Mesenchymal stem cell (in vitro differentiated cells and primary cell): ENCODE results near the gene OR6S1.

ENCODE experiments used
- DNase-seq: peaks from one replicate; pipeline ENCODE4 v3.0.0-alpha.2; 2013
- H2AFZ ChIP-seq: one replicate; pipeline ENCODE4 v1.6.1; 2013; ENCODE audit warnings: low read depth, mild to moderate bottlenecking, control low read depth, inconsistent platforms, low read length, moderate library complexity
- H2AK5ac ChIP-seq: 2 replicates; pipeline ENCODE4 v1.6.1; 2013; ENCODE audit warnings: low read length, moderate library complexity, mild to moderate bottlenecking, inconsistent platforms; ENCODE audit not compliant: severe bottlenecking
- H2BK120ac ChIP-seq: one replicate; pipeline ENCODE4 v1.6.1; 2013; ENCODE audit warnings: low read depth, mild to moderate bottlenecking, inconsistent platforms, low read length, moderate library complexity
- H2BK12ac ChIP-seq, 2 experiments: one replicate each; pipeline ENCODE4 v1.6.1; 2013; ENCODE audit warnings: inconsistent platforms in 2 of 2, low read length in 2 of 2, mild to moderate bottlenecking in 2 of 2, moderate library complexity in 2 of 2, control low read depth in 1 of 2
- H2BK15ac ChIP-seq: one replicate; pipeline ENCODE4 v1.6.1; 2013; ENCODE audit warnings: mild to moderate bottlenecking, low read depth, inconsistent platforms; ENCODE audit not compliant: poor library complexity, severe bottlenecking
- H2BK5ac ChIP-seq: 2 replicates; pipeline ENCODE4 v1.6.1; 2013; ENCODE audit warnings: low read depth, mild to moderate bottlenecking, low read length, control low read depth, inconsistent platforms; ENCODE audit not compliant: poor library complexity, severe bottlenecking
- H3K14ac ChIP-seq, 2 experiments: one replicate each; pipeline ENCODE4 v1.6.1; 2013; ENCODE audit warnings: inconsistent platforms in 2 of 2, low read length in 2 of 2, control low read depth in 1 of 2, mild to moderate bottlenecking in 1 of 2, moderate library complexity in 1 of 2
- H3K18ac ChIP-seq, 2 experiments: one replicate each; pipeline ENCODE4 v1.6.1; 2013; ENCODE audit warnings: inconsistent platforms in 2 of 2, low read length in 2 of 2, control low read depth in 1 of 2, low read depth in 1 of 2, mild to moderate bottlenecking in 1 of 2
- H3K23ac ChIP-seq, 2 experiments: one replicate each; pipeline ENCODE4 v1.6.1; 2013; ENCODE audit warnings: inconsistent platforms in 2 of 2, low read length in 2 of 2, mild to moderate bottlenecking in 2 of 2, moderate library complexity in 2 of 2, control low read depth in 1 of 2
- H3K27ac ChIP-seq: 2 replicates; pipeline ENCODE4 v1.5.1; 2013; ENCODE audit warnings: mild to moderate bottlenecking, moderate library complexity, low read length, control low read depth, inconsistent platforms; ENCODE audit not compliant: poor library complexity, severe bottlenecking
- H3K27me3 ChIP-seq, 2 experiments: 2 replicates each; pipeline versions ENCODE4 v1.6.1 to v1.7.0; 2013; ENCODE audit warnings: low read length in 2 of 2, mild to moderate bottlenecking in 2 of 2, moderate library complexity in 2 of 2, control low read depth in 1 of 2, inconsistent platforms in 1 of 2; ENCODE audit not compliant: control insufficient read depth in 1 of 2, insufficient read depth in 1 of 2
- H3K36me3 ChIP-seq, 2 experiments: 2 replicates each; pipeline versions ENCODE4 v1.6.1 to v1.7.0; 2013; ENCODE audit warnings: low read length in 2 of 2, control low read depth in 1 of 2, inconsistent platforms in 1 of 2, low read depth in 1 of 2, mild to moderate bottlenecking in 1 of 2; ENCODE audit not compliant: insufficient read depth in 2 of 2, control insufficient read depth in 1 of 2
- H3K4ac ChIP-seq, 2 experiments: one replicate each; pipeline ENCODE4 v1.6.1; 2013; ENCODE audit warnings: inconsistent platforms in 2 of 2, low read length in 2 of 2, mild to moderate bottlenecking in 2 of 2, moderate library complexity in 2 of 2, control low read depth in 1 of 2, low read depth in 1 of 2
- H3K4me1 ChIP-seq: 2 replicates; pipeline ENCODE4 v1.6.1; 2013; ENCODE audit warnings: low read depth, low read length, control low read depth; ENCODE audit not compliant: control insufficient read depth, insufficient read depth
- H3K4me2 ChIP-seq: 2 replicates; pipeline ENCODE4 v1.6.1; 2013; ENCODE audit warnings: low read length, mild to moderate bottlenecking, inconsistent platforms; ENCODE audit not compliant: poor library complexity, severe bottlenecking
- H3K4me3 ChIP-seq, 2 experiments: 2 replicates each; pipeline versions ENCODE4 v1.5.1 to v1.7.0; 2013; ENCODE audit warnings: low read length in 2 of 2, mild to moderate bottlenecking in 2 of 2, control low read depth in 1 of 2, low read depth in 1 of 2; ENCODE audit not compliant: insufficient read depth in 1 of 2
- H3K79me1 ChIP-seq: replicated peaks from 2 replicates; pipeline ENCODE4 v1.6.1; 2013; ENCODE audit warnings: mild to moderate bottlenecking, control low read depth, low read length, inconsistent platforms; ENCODE audit not compliant: poor library complexity, severe bottlenecking
- H3K9ac ChIP-seq: 2 replicates; pipeline ENCODE4 v1.7.0; 2013; ENCODE audit warnings: mild to moderate bottlenecking, low read length, moderate library complexity
- H3K9me3 ChIP-seq: 2 replicates; pipeline ENCODE4 v1.7.0; 2013; ENCODE audit warnings: mild to moderate bottlenecking, low read length; ENCODE audit not compliant: control insufficient read depth
- H4K8ac ChIP-seq: one replicate; pipeline ENCODE4 v1.6.1; 2013; ENCODE audit warnings: inconsistent platforms, mild to moderate bottlenecking, low read length, moderate library complexity
- H4K91ac ChIP-seq: one replicate; pipeline ENCODE4 v1.6.1; 2013; ENCODE audit warnings: mild to moderate bottlenecking, low read length, inconsistent platforms
- WGBS: methylation state at CpG from one replicate; pipeline ENCODE4 v1.1.7; 2013; ENCODE audit warnings: mixed read lengths; 5-methylcytosine and 5-hydroxymethylcytosine counted together

The OR6S1 gene

DNA sequence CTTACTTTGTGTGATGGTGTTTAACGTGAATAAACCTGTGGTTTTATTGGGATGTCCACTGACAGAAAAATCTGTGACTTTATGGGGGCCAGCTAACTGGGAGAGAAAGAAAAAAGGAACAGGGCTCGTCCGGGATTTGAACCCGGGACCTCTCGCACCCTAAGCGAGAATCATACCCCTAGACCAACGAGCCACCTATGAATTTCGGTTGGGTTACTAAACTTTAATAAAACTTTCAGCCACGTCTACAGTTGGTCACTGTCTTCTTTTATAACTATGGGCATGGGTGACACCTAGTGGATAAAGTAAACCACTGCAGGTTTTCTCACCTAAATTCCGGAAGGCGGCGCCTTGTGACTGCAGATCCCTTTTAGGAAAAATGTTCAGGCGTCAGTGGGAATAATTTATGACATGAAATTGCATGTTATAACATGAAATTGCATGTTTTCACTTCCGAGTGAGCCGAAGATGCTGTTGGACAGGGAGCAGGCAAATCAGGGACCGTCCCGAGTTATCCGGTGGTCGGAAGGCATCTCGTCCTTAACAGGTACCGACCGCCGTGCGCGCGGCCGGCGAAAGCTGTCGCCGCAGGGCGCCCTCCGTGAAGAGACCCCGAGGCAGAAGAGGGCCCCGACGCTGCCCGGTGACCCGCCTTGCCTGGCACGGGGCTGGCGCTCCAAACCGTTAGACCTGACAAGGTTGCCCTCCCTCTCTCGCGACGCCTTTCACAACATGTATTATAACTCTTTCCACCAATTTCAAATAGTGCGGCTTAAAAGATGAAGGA lies 32.1 kb downstream of the OR6S1 start:
- H3K18ac ChIP-seq, result no peak overlapping the region
- peak; percentile 88 for DNase-seq

DNA sequence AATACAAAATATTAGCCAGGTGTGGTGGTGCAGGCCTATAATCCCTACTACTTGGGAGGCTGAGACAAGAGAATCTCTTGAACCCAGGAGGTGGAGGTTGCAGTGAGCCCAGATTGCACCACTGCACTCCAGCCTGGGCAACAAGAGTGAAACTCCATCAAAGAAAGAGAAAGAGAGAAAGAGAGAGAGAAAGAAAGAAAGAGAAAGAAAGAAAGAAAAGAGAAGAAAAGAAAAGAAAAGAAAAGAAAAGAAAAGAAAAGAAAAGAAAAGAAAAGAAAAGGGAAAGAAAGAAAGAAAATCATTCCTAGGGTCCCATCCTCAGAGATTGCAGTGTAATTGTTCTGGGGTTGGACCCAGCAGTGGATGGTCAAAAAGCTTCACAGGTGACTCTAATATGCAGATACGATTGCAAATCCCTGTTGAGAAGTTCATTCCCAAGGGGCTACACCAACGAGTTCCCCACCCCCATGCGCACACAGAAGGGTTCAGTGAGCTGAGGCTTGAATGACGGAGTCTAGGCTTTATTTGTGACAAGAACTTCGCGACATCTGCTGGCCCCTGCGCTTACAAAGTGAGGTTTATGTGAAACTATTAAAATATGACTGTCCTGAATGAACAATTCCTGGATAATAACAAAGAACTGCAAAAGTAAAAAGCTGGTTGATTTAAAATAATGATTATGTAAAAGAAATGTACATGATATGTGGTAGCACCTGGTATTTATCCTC lies 32.9 kb downstream of the OR6S1 start:
- Histone ChIP-seq H4K8ac (no peak overlapping the region), H2BK5ac (no peak overlapping the region), H2AK5ac (no peak overlapping the region), H2BK120ac (no peak overlapping the region), H2AFZ (no peak overlapping the region), H3K27me3 (peaks cover 4 to 5% of the 10 kb centered on the region in 2 experiments), H3K9ac (peak overlapping the region; percentile 90), H3K4me1 (no peaks in the 10 kb centered on the region), H4K91ac (no peak overlapping the region), H3K36me3 (no peaks in the 10 kb centered on the region), H2BK12ac (no peak overlapping the region), H2BK15ac (no peak overlapping the region), H3K4me3 (no peak overlapping the region), H3K14ac (no peak overlapping the region), H3K18ac (no peak overlapping the region), H3K23ac (no peak overlapping the region), H3K9me3 (no peaks in the 10 kb centered on the region), H3K4ac (no peak overlapping the region), H3K27ac (no peak overlapping the region), H3K79me1 (no peaks in the 10 kb centered on the region), H3K4me2 (no peak overlapping the region)
- no peak for DNase-seq
- WGBS, result 74% methylated on average over 6 of the region's 7 CpGs

More for the DNA sequence above, 32.1 kb downstream of the OR6S1 start:
- peak overlapping the region; percentile 90 for H3K9ac ChIP-seq
- no peaks in the 10 kb centered on the region for H3K9me3 ChIP-seq
- H3K4me3 ChIP-seq, result peak overlapping the region; percentile 87 to 97
- H2AK5ac ChIP-seq, result no peak overlapping the region
- H3K27me3 ChIP-seq, result peaks cover 4 to 5% of the 10 kb centered on the region in 2 experiments
- no peak overlapping the region for H4K91ac ChIP-seq
- no peak overlapping the region for H3K23ac ChIP-seq
- no peak overlapping the region for H3K4ac ChIP-seq
- H3K4me1 ChIP-seq, result no peaks in the 10 kb centered on the region
- H2BK12ac ChIP-seq, result peak overlapping the region in 1 of 2 experiments; percentile 39
- H2BK5ac ChIP-seq, result no peak overlapping the region
- H3K27ac ChIP-seq, result no peak overlapping the region
- H4K8ac ChIP-seq, result no peak overlapping the region
- peak overlapping the region; percentile 66 for H3K4me2 ChIP-seq
- H2AFZ ChIP-seq, result no peak overlapping the region
- WGBS, result under 1% methylated on average over 33 of the region's 44 CpGs
- H3K79me1 ChIP-seq, result no peaks in the 10 kb centered on the region
- H2BK120ac ChIP-seq, result no peak overlapping the region
- H3K36me3 ChIP-seq, result no peaks in the 10 kb centered on the region
- H3K14ac ChIP-seq, result no peak overlapping the region
- H2BK15ac ChIP-seq, result no peak overlapping the region

- H4K8ac ChIP-seq, result no peak overlapping the region
- H3K27ac ChIP-seq, result no peak overlapping the region
- no peak overlapping the region for H2BK120ac ChIP-seq
- no peaks in the 10 kb centered on the region for H3K79me1 ChIP-seq
- H3K9ac ChIP-seq, result no peak overlapping the region
- 67% methylated on average over 1 of the region's 5 CpGs for WGBS
- no peak overlapping the region for H2AK5ac ChIP-seq
- DNase-seq, result no peak
- no peak overlapping the region for H3K23ac ChIP-seq
- H2BK5ac ChIP-seq, result no peak overlapping the region
- no peak overlapping the region for H2BK15ac ChIP-seq
- no peaks in the 10 kb centered on the region for H3K9me3 ChIP-seq
- H3K4me3 ChIP-seq, result no peak overlapping the region
- H2AFZ ChIP-seq, result no peak overlapping the region
- H3K4me2 ChIP-seq, result no peak overlapping the region
- peaks cover 4 to 5% of the 10 kb centered on the region in 2 experiments for H3K27me3 ChIP-seq
- no peak overlapping the region for H4K91ac ChIP-seq
- no peak overlapping the region for H3K18ac ChIP-seq
- H3K4me1 ChIP-seq, result no peaks in the 10 kb centered on the region
- H3K4ac ChIP-seq, result no peak overlapping the region
- H2BK12ac ChIP-seq, result no peak overlapping the region
- H3K14ac ChIP-seq, result no peak overlapping the region
- no peaks in the 10 kb centered on the region for H3K36me3 ChIP-seq
Measured at GRCh38 chr14:20607617-20608016, 33.9 kb downstream of the OR6S1 start.

DNA sequence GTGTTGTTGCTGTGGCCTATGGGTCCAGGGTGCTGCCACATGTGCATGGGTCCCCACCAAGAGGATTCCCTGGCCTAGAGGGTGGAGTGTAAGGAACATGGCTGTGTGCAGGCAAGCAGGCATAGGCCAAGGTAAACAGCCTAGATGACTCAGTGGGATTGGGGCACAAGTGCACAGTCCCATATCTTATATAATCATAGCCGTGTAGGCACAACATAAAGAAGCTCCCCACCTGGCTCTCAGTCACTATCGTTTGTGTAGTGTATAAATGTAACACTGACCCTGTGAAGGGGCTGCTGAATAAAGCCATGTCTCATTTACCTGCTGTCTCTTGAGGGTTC lies 34.6 kb downstream of the OR6S1 start:
- Histone ChIP-seq H3K36me3 (no peaks in the 10 kb centered on the region), H3K27ac (no peak overlapping the region), H3K14ac (no peak overlapping the region), H3K18ac (no peak overlapping the region), H2BK120ac (no peak overlapping the region), H2BK15ac (no peak overlapping the region), H2BK12ac (no peak overlapping the region), H3K23ac (no peak overlapping the region), H3K4me1 (no peaks in the 10 kb centered on the region), H3K4me2 (no peak overlapping the region), H3K4me3 (no peak overlapping the region), H4K8ac (no peak overlapping the region), H2AK5ac (no peak overlapping the region), H3K9ac (no peak overlapping the region), H3K9me3 (no peaks in the 10 kb centered on the region), H2BK5ac (no peak overlapping the region), H3K79me1 (no peaks in the 10 kb centered on the region), H3K27me3 (peaks cover 4 to 7% of the 10 kb centered on the region in 2 experiments), H4K91ac (no peak overlapping the region), H2AFZ (no peak overlapping the region), H3K4ac (no peak overlapping the region)
- DNase-seq, result no peak
- WGBS, result 81% methylated on average over 2 of the region's 2 CpGs
